SK-N-SH treated with all-trans-retinoic acid at 6 μM for 48 hours (cell line): ENCODE results near the gene CEP131.

Experiments used
- TCF4 ChIP-seq: fragments of 250-450 bp; sonication (Bioruptor Pico); IDR thresholded peaks from 2 replicates; pipeline ENCODE4 v1.8.0; 2021; ENCODE audit warnings: mild to moderate bottlenecking, moderate library complexity, borderline replicate concordance
- ZFP3 ChIP-seq: fragments of 250-450 bp; sonication (Bioruptor Pico); IDR thresholded peaks from 2 replicates; pipeline ENCODE4 v1.5.0; 2020; ENCODE audit warnings: mild to moderate bottlenecking, moderate library complexity
- ZNF70 ChIP-seq: fragments of 450-650 bp; formaldehyde crosslinking; IDR thresholded peaks from 2 replicates; pipeline ENCODE4 v1.5.0; 2020; ENCODE audit warnings: mild to moderate bottlenecking, moderate library complexity
- TF ChIP-seq, protein P1 (sequence below): fragments of 250-450 bp; sonication (Bioruptor Pico); IDR thresholded peaks from 2 replicates; pipeline ENCODE4 v1.5.1; 2020; ENCODE audit warnings: low read depth, mild to moderate bottlenecking, moderate library complexity

- TF ChIP-seq, protein P1, sequence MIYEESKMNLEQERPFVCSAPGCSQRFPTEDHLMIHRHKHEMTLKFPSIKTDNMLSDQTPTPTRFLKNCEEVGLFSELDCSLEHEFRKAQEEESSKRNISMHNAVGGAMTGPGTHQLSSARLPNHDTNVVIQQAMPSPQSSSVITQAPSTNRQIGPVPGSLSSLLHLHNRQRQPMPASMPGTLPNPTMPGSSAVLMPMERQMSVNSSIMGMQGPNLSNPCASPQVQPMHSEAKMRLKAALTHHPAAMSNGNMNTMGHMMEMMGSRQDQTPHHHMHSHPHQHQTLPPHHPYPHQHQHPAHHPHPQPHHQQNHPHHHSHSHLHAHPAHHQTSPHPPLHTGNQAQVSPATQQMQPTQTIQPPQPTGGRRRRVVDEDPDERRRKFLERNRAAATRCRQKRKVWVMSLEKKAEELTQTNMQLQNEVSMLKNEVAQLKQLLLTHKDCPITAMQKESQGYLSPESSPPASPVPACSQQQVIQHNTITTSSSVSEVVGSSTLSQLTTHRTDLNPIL (CRISPR knock-in tag), result no peak
- TF ChIP-seq ZNF70 (no peak), ZFP3 (no peak), TCF4 (CRISPR knock-in tag) (no peak)
Observed at GRCh38 chr17:81198826-81199481, 23.8 kb downstream of the CEP131 start.
